Liver (tissue), 9 donors: ENCODE measurements around the gene INTS3. TPM values are rescaled to one million over a fixed set of nuclear protein-coding genes. Genes with fewer than 3 reads are reported as not detected.

Experiments
- DNase-seq: peaks from one replicate; pipeline ENCODE4 v3.0.0-alpha.2; 2017; ENCODE audit warnings: low spot score
- H3K27ac ChIP-seq, 2 donors: one replicate each; pipeline ENCODE4 v1.7.0; 2013; ENCODE audit warnings: inconsistent platforms in 2 of 2, low read length in 2 of 2, control low read depth in 1 of 2, low read depth in 1 of 2, mild to moderate bottlenecking in 1 of 2
- H3K27me3 ChIP-seq, 4 donors: one replicate each; pipeline versions ENCODE4 v1.6.1 to v1.7.0; 2013; ENCODE audit warnings: low read length in 3 of 4, inconsistent platforms in 1 of 4, mild to moderate bottlenecking in 1 of 4, moderate library complexity in 1 of 4; ENCODE audit not compliant: control insufficient read depth in 4 of 4, insufficient read depth in 4 of 4
- H3K36me3 ChIP-seq, 4 donors: one replicate each; pipeline versions ENCODE4 v1.6.1 to v1.7.0; 2013; ENCODE audit warnings: low read length in 3 of 4, mild to moderate bottlenecking in 3 of 4, low read depth in 1 of 4, moderate library complexity in 1 of 4; ENCODE audit not compliant: control insufficient read depth in 4 of 4, insufficient read depth in 3 of 4
- H3K4me1 ChIP-seq, 4 donors: one replicate each; pipeline versions ENCODE4 v1.6.1 to v1.7.0; 2013; ENCODE audit warnings: low read length in 3 of 4, mild to moderate bottlenecking in 3 of 4, moderate library complexity in 1 of 4; ENCODE audit not compliant: control insufficient read depth in 4 of 4, insufficient read depth in 4 of 4
- H3K4me3 ChIP-seq, 3 donors: one replicate each; pipeline versions ENCODE4 v1.6.1 to v1.7.0; 2013; ENCODE audit warnings: low read length in 3 of 3, control low read depth in 1 of 3, low read depth in 1 of 3, mild to moderate bottlenecking in 1 of 3
- H3K9ac ChIP-seq, 2 donors: one replicate each; pipeline ENCODE4 v1.7.0; 2013; ENCODE audit warnings: low read length in 2 of 2, mild to moderate bottlenecking in 2 of 2, moderate library complexity in 2 of 2, control low read depth in 1 of 2, low read depth in 1 of 2
- H3K9me3 ChIP-seq, 4 donors: one replicate each; pipeline versions ENCODE4 v1.6.1 to v1.7.0; 2013; ENCODE audit warnings: low read length in 3 of 4; ENCODE audit not compliant: control insufficient read depth in 4 of 4
- EGR1 ChIP-seq, 2 donors: IDR thresholded peaks; 2 replicates each; pipeline ENCODE4 v1.6.1; 2016 to 2018; ENCODE audit warnings: antibody characterized with exemption in 2 of 2, low read depth in 2 of 2
- FOXA1 ChIP-seq: IDR thresholded peaks from 2 replicates; pipeline ENCODE4 v1.6.1; 2016; ENCODE audit warnings: antibody characterized with exemption
- FOXA2 ChIP-seq: IDR thresholded peaks from 2 replicates; pipeline ENCODE4 v1.6.1; 2016; ENCODE audit warnings: antibody characterized with exemption
- GABPA ChIP-seq, 2 donors: IDR thresholded peaks in 1 of 2; conservative IDR thresholded peaks in 1 of 2; 2 replicates each; pipeline ENCODE4 v1.6.1; 2016; ENCODE audit warnings: antibody characterized with exemption in 2 of 2, mild to moderate bottlenecking in 1 of 2, moderate library complexity in 1 of 2
- HNF4A ChIP-seq, 2 donors: conservative IDR thresholded peaks; 2 replicates each; pipeline ENCODE4 v1.6.1; 2016; ENCODE audit warnings: antibody characterized with exemption in 2 of 2, mild to moderate bottlenecking in 2 of 2
- HNF4G ChIP-seq: IDR thresholded peaks from 2 replicates; pipeline ENCODE4 v1.6.1; 2016; ENCODE audit warnings: antibody characterized with exemption
- JUND ChIP-seq, 2 donors: IDR thresholded peaks; 2 replicates each; pipeline ENCODE4 v1.6.1; 2016; ENCODE audit warnings: antibody characterized with exemption in 2 of 2
- NR2F2 ChIP-seq: IDR thresholded peaks from 2 replicates; pipeline ENCODE4 v1.6.1; 2016; ENCODE audit warnings: antibody characterized with exemption
- RAD21 ChIP-seq, 2 donors: IDR thresholded peaks; 2 replicates each; pipeline ENCODE4 v1.6.1; 2016; ENCODE audit warnings: antibody characterized with exemption in 2 of 2, mild to moderate bottlenecking in 2 of 2
- RXRA ChIP-seq, 2 donors: IDR thresholded peaks; 2 replicates each; pipeline ENCODE4 v1.6.1; 2017 to 2018; ENCODE audit warnings: antibody characterized with exemption in 2 of 2, mild to moderate bottlenecking in 1 of 2
- SP1 ChIP-seq: IDR thresholded peaks from 2 replicates; pipeline ENCODE4 v1.6.1; 2018; ENCODE audit warnings: antibody characterized with exemption, mild to moderate bottlenecking
- TAF1 ChIP-seq: conservative IDR thresholded peaks from 2 replicates; pipeline ENCODE4 v1.6.1; 2016; ENCODE audit warnings: antibody characterized with exemption, mild to moderate bottlenecking
- YY1 ChIP-seq: IDR thresholded peaks from 2 replicates; pipeline ENCODE4 v1.6.1; 2016; ENCODE audit warnings: antibody characterized with exemption, mild to moderate bottlenecking
- WGBS: extraction: QIAGEN DNeasy Blood & Tissue Kit; methylation state at CpG from one replicate; pipeline ENCODE4 v1.1.7; 2013; 5-methylcytosine and 5-hydroxymethylcytosine counted together
- polyA plus RNA-seq, 2 donors: library from polyadenylated mRNA; stranded (reverse) in 1 of 2; unstranded in 1 of 2; fragments of 200-250 nt in 1 of 2; fragments of >200 nt in 1 of 2; fragmentation: Nextera tagmentation in 1 of 2; extraction: Ambion mirVana in 1 of 2; gene quantifications; one replicate each; pipeline versions ENCODE4 v1.2.1 to v1.2.3, GENCODE V29; 2013 to 2015
- total RNA-seq, 2 donors: library from RNA; depleted of rRNA; stranded (reverse); fragments of >200 nt; gene quantifications; one replicate each; pipeline ENCODE4 v1.2.3, GENCODE V29; 2014
- TF ChIP-seq, protein P1 (sequence below): IDR thresholded peaks from 2 replicates; pipeline ENCODE4 v1.6.1; 2016; ENCODE audit warnings: antibody characterized with exemption, mild to moderate bottlenecking
- TF ChIP-seq, protein P2 (sequence below): IDR thresholded peaks from 2 replicates; pipeline ENCODE4 v1.6.1; 2016; ENCODE audit warnings: antibody characterized with exemption
- TF ChIP-seq, protein P3 (sequence below): IDR thresholded peaks from 2 replicates; pipeline ENCODE4 v1.6.1; 2016; ENCODE audit warnings: antibody characterized with exemption
- TF ChIP-seq, protein P4 (sequence below): fragments of 150-350 bp; IDR thresholded peaks from 2 replicates; pipeline ENCODE4 v1.5.1; 2017; ENCODE audit warnings: improper control_type of control experiment, low read depth, low read length; ENCODE audit not compliant: missing input control
- TF ChIP-seq, protein P5 (sequence below): IDR thresholded peaks from 2 replicates; pipeline ENCODE4 v1.6.1; 2016; ENCODE audit warnings: antibody characterized with exemption
- donor health status: healthy.
- donor health status: healthy.
- donor health status: healthy.
- donor health status: healthy.
- donor health status: healthy.

Gene INTS3
- total and polyA plus RNA-seq, 4 donors = 9.0 to 26.0 (median 15.2) TPM

DNA sequence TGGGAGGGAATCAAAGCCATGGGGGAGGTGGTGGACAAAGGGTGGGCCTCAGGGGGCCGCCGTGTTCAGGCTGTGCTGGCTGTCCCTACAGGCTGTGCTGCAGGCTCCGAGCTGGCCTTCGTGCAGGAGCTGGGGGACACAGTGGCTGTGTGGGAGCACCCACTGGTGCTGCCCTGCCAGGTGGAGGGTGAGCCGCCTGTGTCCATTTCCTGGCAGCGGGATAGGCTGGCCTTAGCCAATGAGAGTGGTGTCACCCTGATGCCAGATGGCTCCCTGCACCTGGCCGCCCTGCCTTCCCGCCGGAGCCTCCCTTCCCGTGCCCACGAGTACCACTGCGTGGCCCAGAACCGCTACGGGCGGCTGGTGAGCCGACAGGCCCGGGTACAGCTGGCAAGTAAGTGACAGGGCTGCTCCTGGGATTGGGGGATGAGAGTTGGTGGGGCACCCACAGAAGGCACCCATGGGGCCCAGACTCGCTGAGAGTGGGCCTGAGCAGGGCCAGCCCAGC is 67.5 kb downstream of the INTS3 start:
- H3K9me3 ChIP-seq = no peaks in the 10 kb centered on the region
- peaks cover 0 to 7% (median 4%) of the 10 kb centered on the region in 4 donors for H3K4me1 ChIP-seq
- H3K36me3 ChIP-seq = no peaks in the 10 kb centered on the region
- no peaks in the 10 kb centered on the region for H3K27me3 ChIP-seq
- 92% methylated on average over 18 of the region's 18 CpGs for WGBS
- TF ChIP-seq YY1 (no peak), EGR1 (IDR thresholded peaks at IDR 0.05; ENCODE audit: low read depth in 2 of 2) (no peak), TAF1 (no peak), HNF4A (conservative IDR thresholded peaks at IDR 0.05) (no peak), JUND (IDR thresholded peaks at IDR 0.05) (no peak), FOXA2 (no peak), RXRA (IDR thresholded peaks at IDR 0.05) (no peak), SP1 (no peak), GABPA (IDR thresholded peaks at IDR 0.05 in 1 of 2, conservative IDR thresholded peaks at IDR 0.05 in 1 of 2) (no peak), HNF4G (no peak), RAD21 (IDR thresholded peaks at IDR 0.05) (no peak), FOXA1 (no peak), NR2F2 (no peak)
- TF ChIP-seq, protein P1, sequence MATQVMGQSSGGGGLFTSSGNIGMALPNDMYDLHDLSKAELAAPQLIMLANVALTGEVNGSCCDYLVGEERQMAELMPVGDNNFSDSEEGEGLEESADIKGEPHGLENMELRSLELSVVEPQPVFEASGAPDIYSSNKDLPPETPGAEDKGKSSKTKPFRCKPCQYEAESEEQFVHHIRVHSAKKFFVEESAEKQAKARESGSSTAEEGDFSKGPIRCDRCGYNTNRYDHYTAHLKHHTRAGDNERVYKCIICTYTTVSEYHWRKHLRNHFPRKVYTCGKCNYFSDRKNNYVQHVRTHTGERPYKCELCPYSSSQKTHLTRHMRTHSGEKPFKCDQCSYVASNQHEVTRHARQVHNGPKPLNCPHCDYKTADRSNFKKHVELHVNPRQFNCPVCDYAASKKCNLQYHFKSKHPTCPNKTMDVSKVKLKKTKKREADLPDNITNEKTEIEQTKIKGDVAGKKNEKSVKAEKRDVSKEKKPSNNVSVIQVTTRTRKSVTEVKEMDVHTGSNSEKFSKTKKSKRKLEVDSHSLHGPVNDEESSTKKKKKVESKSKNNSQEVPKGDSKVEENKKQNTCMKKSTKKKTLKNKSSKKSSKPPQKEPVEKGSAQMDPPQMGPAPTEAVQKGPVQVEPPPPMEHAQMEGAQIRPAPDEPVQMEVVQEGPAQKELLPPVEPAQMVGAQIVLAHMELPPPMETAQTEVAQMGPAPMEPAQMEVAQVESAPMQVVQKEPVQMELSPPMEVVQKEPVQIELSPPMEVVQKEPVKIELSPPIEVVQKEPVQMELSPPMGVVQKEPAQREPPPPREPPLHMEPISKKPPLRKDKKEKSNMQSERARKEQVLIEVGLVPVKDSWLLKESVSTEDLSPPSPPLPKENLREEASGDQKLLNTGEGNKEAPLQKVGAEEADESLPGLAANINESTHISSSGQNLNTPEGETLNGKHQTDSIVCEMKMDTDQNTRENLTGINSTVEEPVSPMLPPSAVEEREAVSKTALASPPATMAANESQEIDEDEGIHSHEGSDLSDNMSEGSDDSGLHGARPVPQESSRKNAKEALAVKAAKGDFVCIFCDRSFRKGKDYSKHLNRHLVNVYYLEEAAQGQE = no peak
- TF ChIP-seq, protein P2, sequence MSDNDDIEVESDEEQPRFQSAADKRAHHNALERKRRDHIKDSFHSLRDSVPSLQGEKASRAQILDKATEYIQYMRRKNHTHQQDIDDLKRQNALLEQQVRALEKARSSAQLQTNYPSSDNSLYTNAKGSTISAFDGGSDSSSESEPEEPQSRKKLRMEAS = no peak
- TF ChIP-seq, protein P3, sequence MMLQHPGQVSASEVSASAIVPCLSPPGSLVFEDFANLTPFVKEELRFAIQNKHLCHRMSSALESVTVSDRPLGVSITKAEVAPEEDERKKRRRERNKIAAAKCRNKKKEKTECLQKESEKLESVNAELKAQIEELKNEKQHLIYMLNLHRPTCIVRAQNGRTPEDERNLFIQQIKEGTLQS = no peak
- TF ChIP-seq, protein P4, sequence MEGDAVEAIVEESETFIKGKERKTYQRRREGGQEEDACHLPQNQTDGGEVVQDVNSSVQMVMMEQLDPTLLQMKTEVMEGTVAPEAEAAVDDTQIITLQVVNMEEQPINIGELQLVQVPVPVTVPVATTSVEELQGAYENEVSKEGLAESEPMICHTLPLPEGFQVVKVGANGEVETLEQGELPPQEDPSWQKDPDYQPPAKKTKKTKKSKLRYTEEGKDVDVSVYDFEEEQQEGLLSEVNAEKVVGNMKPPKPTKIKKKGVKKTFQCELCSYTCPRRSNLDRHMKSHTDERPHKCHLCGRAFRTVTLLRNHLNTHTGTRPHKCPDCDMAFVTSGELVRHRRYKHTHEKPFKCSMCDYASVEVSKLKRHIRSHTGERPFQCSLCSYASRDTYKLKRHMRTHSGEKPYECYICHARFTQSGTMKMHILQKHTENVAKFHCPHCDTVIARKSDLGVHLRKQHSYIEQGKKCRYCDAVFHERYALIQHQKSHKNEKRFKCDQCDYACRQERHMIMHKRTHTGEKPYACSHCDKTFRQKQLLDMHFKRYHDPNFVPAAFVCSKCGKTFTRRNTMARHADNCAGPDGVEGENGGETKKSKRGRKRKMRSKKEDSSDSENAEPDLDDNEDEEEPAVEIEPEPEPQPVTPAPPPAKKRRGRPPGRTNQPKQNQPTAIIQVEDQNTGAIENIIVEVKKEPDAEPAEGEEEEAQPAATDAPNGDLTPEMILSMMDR = no peak
- TF ChIP-seq, protein P5, sequence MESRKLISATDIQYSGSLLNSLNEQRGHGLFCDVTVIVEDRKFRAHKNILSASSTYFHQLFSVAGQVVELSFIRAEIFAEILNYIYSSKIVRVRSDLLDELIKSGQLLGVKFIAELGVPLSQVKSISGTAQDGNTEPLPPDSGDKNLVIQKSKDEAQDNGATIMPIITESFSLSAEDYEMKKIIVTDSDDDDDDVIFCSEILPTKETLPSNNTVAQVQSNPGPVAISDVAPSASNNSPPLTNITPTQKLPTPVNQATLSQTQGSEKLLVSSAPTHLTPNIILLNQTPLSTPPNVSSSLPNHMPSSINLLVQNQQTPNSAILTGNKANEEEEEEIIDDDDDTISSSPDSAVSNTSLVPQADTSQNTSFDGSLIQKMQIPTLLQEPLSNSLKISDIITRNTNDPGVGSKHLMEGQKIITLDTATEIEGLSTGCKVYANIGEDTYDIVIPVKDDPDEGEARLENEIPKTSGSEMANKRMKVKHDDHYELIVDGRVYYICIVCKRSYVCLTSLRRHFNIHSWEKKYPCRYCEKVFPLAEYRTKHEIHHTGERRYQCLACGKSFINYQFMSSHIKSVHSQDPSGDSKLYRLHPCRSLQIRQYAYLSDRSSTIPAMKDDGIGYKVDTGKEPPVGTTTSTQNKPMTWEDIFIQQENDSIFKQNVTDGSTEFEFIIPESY = no peak
- no peak overlapping the region for H3K9ac ChIP-seq
- no peak overlapping the region for H3K4me3 ChIP-seq
- no peak overlapping the region for H3K27ac ChIP-seq
- no peak for DNase-seq
